ENCODE results near the gene PRDM5. TPM values are rescaled to one million over a fixed set of nuclear protein-coding genes. Genes with fewer than 3 reads are reported as not detected.

Gene PRDM5
- total RNA-seq, 1 donor from 2014 or later: 6.5 TPM

- no peaks in the 10 kb centered on the region for H3K36me3 ChIP-seq (ENCODE audit: insufficient read depth, low read length)
- no peaks in the 10 kb centered on the region for H3K36me3 Mint-ChIP-seq (ENCODE audit: low read depth, unreplicated experiment)
- H3K9me3 ChIP-seq (ENCODE audit: insufficient read depth, low read depth, low read length): no peaks in the 10 kb centered on the region
Observed at GRCh38 chr4:120761070-120761469, 161.5 kb downstream of the PRDM5 start.

GRCh38 chr4:120760047-120760446 lies 162.5 kb downstream of the PRDM5 start:
- H3K4me2 ChIP-seq (ENCODE audit: low read length): no peak overlapping the region
- H3K27ac ChIP-seq (ENCODE audit: low read depth, low read length): no peak overlapping the region
- Mint-ChIP-seq H3K4me1 (ENCODE audit: low read depth, unreplicated experiment) (peaks cover 3% of the 10 kb centered on the region), H3K27me3 (ENCODE audit: low read depth, unreplicated experiment) (no peaks in the 10 kb centered on the region), H3K9me3 (ENCODE audit: unreplicated experiment) (no peaks in the 10 kb centered on the region), H3K4me3 (ENCODE audit: unreplicated experiment) (no peak overlapping the region), H3K27ac (ENCODE audit: unreplicated experiment) (no peak overlapping the region), H3K36me3 (ENCODE audit: low read depth, unreplicated experiment) (no peaks in the 10 kb centered on the region)
- H3K4me1 ChIP-seq (ENCODE audit: insufficient read depth, low read length): no peaks in the 10 kb centered on the region
- no peak overlapping the region for H3K4me3 ChIP-seq (ENCODE audit: insufficient read depth, low read depth, low read length)
- no peaks in the 10 kb centered on the region for H3K36me3 ChIP-seq (ENCODE audit: insufficient read depth, low read length)
- DNase-seq (ENCODE audit: low read depth): no peak
- FAIRE-seq: no peak
- no peak overlapping the region for H3K9ac ChIP-seq (ENCODE audit: low read length)
- H2AFZ ChIP-seq (ENCODE audit: low read depth, low read length): no peak overlapping the region
- no peaks in the 10 kb centered on the region for H4K20me1 ChIP-seq (ENCODE audit: insufficient read depth, low read length)
- no peaks in the 10 kb centered on the region for H3K27me3 ChIP-seq (ENCODE audit: insufficient read depth, low read length)
- no peaks in the 10 kb centered on the region for H3K79me2 ChIP-seq (ENCODE audit: insufficient read depth, low read length)
- TF ChIP-seq CTCF (IDR thresholded peaks at IDR 0.05; ENCODE audit: insufficient read depth, low read depth, low read length) (no peak), EZH2 (IDR thresholded peaks at IDR 0.05; ENCODE audit: insufficient read depth, low read length) (no peak)
- H3K9me3 ChIP-seq (ENCODE audit: insufficient read depth, low read depth, low read length): no peaks in the 10 kb centered on the region

More at GRCh38 chr4:120761070-120761469, 161.5 kb downstream of the PRDM5 start:
- Histone ChIP-seq H3K9ac (ENCODE audit: low read length) (no peak overlapping the region), H3K4me3 (ENCODE audit: insufficient read depth, low read depth, low read length) (no peak overlapping the region), H3K4me1 (ENCODE audit: insufficient read depth, low read length) (no peaks in the 10 kb centered on the region), H3K4me2 (ENCODE audit: low read length) (no peak overlapping the region), H3K27ac (ENCODE audit: low read depth, low read length) (no peak overlapping the region), H4K20me1 (ENCODE audit: insufficient read depth, low read length) (no peaks in the 10 kb centered on the region), H2AFZ (ENCODE audit: low read depth, low read length) (no peak overlapping the region), H3K27me3 (ENCODE audit: insufficient read depth, low read length) (no peaks in the 10 kb centered on the region), H3K79me2 (ENCODE audit: insufficient read depth, low read length) (no peaks in the 10 kb centered on the region)
- Mint-ChIP-seq H3K27me3 (ENCODE audit: low read depth, unreplicated experiment) (no peaks in the 10 kb centered on the region), H3K9me3 (ENCODE audit: unreplicated experiment) (no peaks in the 10 kb centered on the region), H3K4me3 (ENCODE audit: unreplicated experiment) (no peak overlapping the region), H3K27ac (ENCODE audit: unreplicated experiment) (no peak overlapping the region), H3K4me1 (ENCODE audit: low read depth, unreplicated experiment) (peaks cover 3% of the 10 kb centered on the region)
- FAIRE-seq (no peak), DNase-seq (ENCODE audit: low read depth) (no peak)
- TF ChIP-seq EZH2 (IDR thresholded peaks at IDR 0.05; ENCODE audit: insufficient read depth, low read length): no peak
- no peak for TF ChIP-seq CTCF (IDR thresholded peaks at IDR 0.05; ENCODE audit: insufficient read depth, low read depth, low read length)

- H3K36me3 ChIP-seq (ENCODE audit: insufficient read depth, low read length): no peaks in the 10 kb centered on the region
- no peak overlapping the region for H3K4me3 ChIP-seq (ENCODE audit: insufficient read depth, low read depth, low read length)
- no peak for TF ChIP-seq CTCF (IDR thresholded peaks at IDR 0.05; ENCODE audit: insufficient read depth, low read depth, low read length)
- TF ChIP-seq EZH2 (IDR thresholded peaks at IDR 0.05; ENCODE audit: insufficient read depth, low read length): no peak
- Mint-ChIP-seq H3K9me3 (ENCODE audit: unreplicated experiment) (peaks cover 6% of the 10 kb centered on the region), H3K36me3 (ENCODE audit: low read depth, unreplicated experiment) (no peaks in the 10 kb centered on the region), H3K4me1 (ENCODE audit: low read depth, unreplicated experiment) (peaks cover 3% of the 10 kb centered on the region), H3K27ac (ENCODE audit: unreplicated experiment) (no peak overlapping the region), H3K4me3 (ENCODE audit: unreplicated experiment) (no peak overlapping the region), H3K27me3 (ENCODE audit: low read depth, unreplicated experiment) (no peaks in the 10 kb centered on the region)
- H3K27ac ChIP-seq (ENCODE audit: low read depth, low read length): no peak overlapping the region
- H3K4me1 ChIP-seq (ENCODE audit: insufficient read depth, low read length): no peaks in the 10 kb centered on the region
- no peak for DNase-seq (ENCODE audit: low read depth)
- no peak overlapping the region for H3K9ac ChIP-seq (ENCODE audit: low read length)
- H3K79me2 ChIP-seq (ENCODE audit: insufficient read depth, low read length): no peaks in the 10 kb centered on the region
- no peaks in the 10 kb centered on the region for H4K20me1 ChIP-seq (ENCODE audit: insufficient read depth, low read length)
- H3K9me3 ChIP-seq (ENCODE audit: insufficient read depth, low read depth, low read length): no peaks in the 10 kb centered on the region
- no peaks in the 10 kb centered on the region for H3K27me3 ChIP-seq (ENCODE audit: insufficient read depth, low read length)
- no peak overlapping the region for H3K4me2 ChIP-seq (ENCODE audit: low read length)
- no peak for FAIRE-seq
- no peak overlapping the region for H2AFZ ChIP-seq (ENCODE audit: low read depth, low read length)
Observed at GRCh38 chr4:120755864-120756263, 166.7 kb downstream of the PRDM5 start.
